Mammary epithelial cell (primary cell): ENCODE measurements around the gene APH1B.
"Not testable (repeated sequence)": the region's sequence is repeated elsewhere in the genome, so short reads cannot be mapped to it uniquely, and the experiment has no call there.

Experiments used
- CTCF ChIP-seq, 2 donors: IDR thresholded peaks in 1 of 2; conservative IDR thresholded peaks in 1 of 2; 2 replicates each; pipeline ENCODE4 v1.5.1; 2011 to 2012; ENCODE audit warnings: inconsistent platforms in 2 of 2, low read length in 2 of 2, mild to moderate bottlenecking in 2 of 2, control low read depth in 1 of 2, low read depth in 1 of 2; ENCODE audit not compliant: insufficient read depth in 1 of 2; ENCODE audit errors: extremely low read depth in 1 of 2
- EZH2 ChIP-seq: IDR thresholded peaks from 2 replicates; pipeline ENCODE4 v1.6.1; 2012; ENCODE audit warnings: low read length, inconsistent platforms, borderline replicate concordance

- not testable (repeated sequence) for TF ChIP-seq CTCF (conservative IDR thresholded peaks at IDR 0.05 in 1 of 2, IDR thresholded peaks at IDR 0.05 in 1 of 2; ENCODE audit: extremely low read depth in 1 of 2, insufficient read depth in 1 of 2, low read depth in 1 of 2, low read length in 2 of 2); EZH2
Observed at GRCh38 chr15:63237086-63237485, 40.3 kb upstream of the APH1B start.
